ENCODE measurements around the gene GCH1.

GRCh38 chr14:54805445-54806322 is 96.9 kb downstream of the GCH1 start:
- TF ChIP-seq CTCF (IDR thresholded peaks at IDR 0.05; ENCODE audit: insufficient read depth, low read depth, low read length) (peak; percentile 96), EZH2 (IDR thresholded peaks at IDR 0.05; ENCODE audit: insufficient read depth, low read length) (no peak)
